HL-60 (cell line): ENCODE data around the gene MLLT1.

Source experiments
- DNase-seq, 2 experiments: peaks; one replicate each; pipeline ENCODE4 v3.0.0-alpha.2; 2010 to 2020; ENCODE audit warnings: low read depth in 1 of 2, low spot score in 1 of 2
- H3K27ac ChIP-seq: fragments of 250-450 bp; sonication (Bioruptor Pico); replicated peaks from 2 replicates; pipeline ENCODE4 v1.5.1; 2020; ENCODE audit warnings: mild to moderate bottlenecking, moderate library complexity
- H3K27me3 ChIP-seq: fragments of 250-450 bp; sonication (Bioruptor Pico); 2 replicates; pipeline ENCODE4 v1.5.1; 2021; ENCODE audit warnings: mild to moderate bottlenecking, moderate library complexity; ENCODE audit not compliant: insufficient read depth, poor library complexity, severe bottlenecking
- H3K4me3 ChIP-seq: replicated peaks from 2 replicates; pipeline ENCODE4 v1.5.1; 2011; ENCODE audit warnings: mild to moderate bottlenecking, control low read depth, low read length; ENCODE audit not compliant: insufficient read depth
- GABPA ChIP-seq: IDR thresholded peaks from 2 replicates; pipeline ENCODE4 v1.6.1; 2012; ENCODE audit warnings: low read depth
- POLR2AphosphoS5 ChIP-seq: IDR thresholded peaks from 2 replicates; pipeline ENCODE4 v1.6.1; 2012; ENCODE audit warnings: low read depth
- SPI1 ChIP-seq: IDR thresholded peaks from 2 replicates; pipeline ENCODE4 v1.6.1; 2012; ENCODE audit warnings: low read depth, mild to moderate bottlenecking, borderline replicate concordance
- TF ChIP-seq, protein P1 (sequence below): IDR thresholded peaks from 2 replicates; pipeline ENCODE4 v1.6.1; 2012; ENCODE audit warnings: low read depth; ENCODE audit not compliant: insufficient replicate concordance
- TF ChIP-seq, protein P2 (sequence below): IDR thresholded peaks from one replicate; pipeline ENCODE4 v1.5.1; 2011; ENCODE audit warnings: low read length, control low read depth, inconsistent platforms; ENCODE audit not compliant: insufficient read depth

Gene MLLT1

DNA sequence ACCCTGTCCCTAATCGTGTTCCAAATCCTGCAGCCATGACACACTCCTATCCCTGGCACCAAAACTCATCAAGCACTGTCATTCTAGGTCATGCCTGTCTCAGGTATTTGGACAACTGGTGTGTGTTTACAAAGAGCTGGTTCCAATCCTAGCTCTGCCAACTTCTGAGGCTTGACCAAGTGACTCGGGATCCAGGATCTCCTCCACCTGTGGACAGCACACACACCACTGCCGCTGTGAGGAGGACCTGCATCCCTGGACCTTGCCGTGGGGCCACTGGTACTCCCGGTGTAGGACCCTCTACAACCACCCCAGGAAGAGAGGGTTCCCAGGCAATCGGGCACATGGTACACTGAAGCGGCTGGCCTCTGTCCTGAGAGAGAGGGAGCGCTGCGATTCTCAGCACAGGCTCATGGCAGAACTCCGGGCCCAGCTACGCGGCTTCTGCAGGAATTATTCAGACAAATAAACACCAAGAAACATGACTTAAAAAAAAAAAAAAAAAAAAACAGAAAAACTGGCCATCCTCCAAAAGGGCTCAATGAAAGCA is 20.4 kb downstream of the MLLT1 start:
- Histone ChIP-seq H3K4me3 (no peak overlapping the region), H3K27ac (no peak overlapping the region), H3K27me3 (no peaks in the 10 kb centered on the region)
- TF ChIP-seq, protein P1, sequence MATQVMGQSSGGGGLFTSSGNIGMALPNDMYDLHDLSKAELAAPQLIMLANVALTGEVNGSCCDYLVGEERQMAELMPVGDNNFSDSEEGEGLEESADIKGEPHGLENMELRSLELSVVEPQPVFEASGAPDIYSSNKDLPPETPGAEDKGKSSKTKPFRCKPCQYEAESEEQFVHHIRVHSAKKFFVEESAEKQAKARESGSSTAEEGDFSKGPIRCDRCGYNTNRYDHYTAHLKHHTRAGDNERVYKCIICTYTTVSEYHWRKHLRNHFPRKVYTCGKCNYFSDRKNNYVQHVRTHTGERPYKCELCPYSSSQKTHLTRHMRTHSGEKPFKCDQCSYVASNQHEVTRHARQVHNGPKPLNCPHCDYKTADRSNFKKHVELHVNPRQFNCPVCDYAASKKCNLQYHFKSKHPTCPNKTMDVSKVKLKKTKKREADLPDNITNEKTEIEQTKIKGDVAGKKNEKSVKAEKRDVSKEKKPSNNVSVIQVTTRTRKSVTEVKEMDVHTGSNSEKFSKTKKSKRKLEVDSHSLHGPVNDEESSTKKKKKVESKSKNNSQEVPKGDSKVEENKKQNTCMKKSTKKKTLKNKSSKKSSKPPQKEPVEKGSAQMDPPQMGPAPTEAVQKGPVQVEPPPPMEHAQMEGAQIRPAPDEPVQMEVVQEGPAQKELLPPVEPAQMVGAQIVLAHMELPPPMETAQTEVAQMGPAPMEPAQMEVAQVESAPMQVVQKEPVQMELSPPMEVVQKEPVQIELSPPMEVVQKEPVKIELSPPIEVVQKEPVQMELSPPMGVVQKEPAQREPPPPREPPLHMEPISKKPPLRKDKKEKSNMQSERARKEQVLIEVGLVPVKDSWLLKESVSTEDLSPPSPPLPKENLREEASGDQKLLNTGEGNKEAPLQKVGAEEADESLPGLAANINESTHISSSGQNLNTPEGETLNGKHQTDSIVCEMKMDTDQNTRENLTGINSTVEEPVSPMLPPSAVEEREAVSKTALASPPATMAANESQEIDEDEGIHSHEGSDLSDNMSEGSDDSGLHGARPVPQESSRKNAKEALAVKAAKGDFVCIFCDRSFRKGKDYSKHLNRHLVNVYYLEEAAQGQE, result no peak
- TF ChIP-seq, protein P2, sequence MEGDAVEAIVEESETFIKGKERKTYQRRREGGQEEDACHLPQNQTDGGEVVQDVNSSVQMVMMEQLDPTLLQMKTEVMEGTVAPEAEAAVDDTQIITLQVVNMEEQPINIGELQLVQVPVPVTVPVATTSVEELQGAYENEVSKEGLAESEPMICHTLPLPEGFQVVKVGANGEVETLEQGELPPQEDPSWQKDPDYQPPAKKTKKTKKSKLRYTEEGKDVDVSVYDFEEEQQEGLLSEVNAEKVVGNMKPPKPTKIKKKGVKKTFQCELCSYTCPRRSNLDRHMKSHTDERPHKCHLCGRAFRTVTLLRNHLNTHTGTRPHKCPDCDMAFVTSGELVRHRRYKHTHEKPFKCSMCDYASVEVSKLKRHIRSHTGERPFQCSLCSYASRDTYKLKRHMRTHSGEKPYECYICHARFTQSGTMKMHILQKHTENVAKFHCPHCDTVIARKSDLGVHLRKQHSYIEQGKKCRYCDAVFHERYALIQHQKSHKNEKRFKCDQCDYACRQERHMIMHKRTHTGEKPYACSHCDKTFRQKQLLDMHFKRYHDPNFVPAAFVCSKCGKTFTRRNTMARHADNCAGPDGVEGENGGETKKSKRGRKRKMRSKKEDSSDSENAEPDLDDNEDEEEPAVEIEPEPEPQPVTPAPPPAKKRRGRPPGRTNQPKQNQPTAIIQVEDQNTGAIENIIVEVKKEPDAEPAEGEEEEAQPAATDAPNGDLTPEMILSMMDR, result no peak
- TF ChIP-seq GABPA, result no peak
- TF ChIP-seq SPI1, result no peak
- TF ChIP-seq POLR2AphosphoS5, result no peak
- DNase-seq, result no peak

DNA sequence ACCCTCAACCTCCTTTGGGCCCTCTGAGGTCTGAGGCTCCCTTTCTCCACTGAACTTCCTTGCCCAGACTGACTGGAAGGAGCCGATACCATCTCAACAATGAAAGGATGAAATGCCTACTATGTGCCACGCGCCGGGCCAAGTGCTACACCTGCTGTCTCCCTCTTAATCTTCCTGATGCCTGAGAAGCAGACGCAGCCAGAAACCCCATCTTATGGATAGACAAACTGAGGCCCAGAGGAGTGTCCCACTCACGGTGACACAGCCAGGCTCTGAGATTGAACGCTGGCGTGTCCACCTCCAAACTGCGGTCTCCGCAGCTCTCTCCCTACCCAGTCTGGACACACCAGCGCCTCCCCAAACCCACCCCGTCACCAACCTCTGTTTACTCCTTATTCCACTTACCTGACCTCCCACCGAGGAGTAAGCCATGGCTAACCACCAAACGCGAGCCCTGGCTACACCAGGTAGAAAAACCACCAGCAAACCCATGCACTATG is 20.9 kb downstream of the MLLT1 start:
- TF ChIP-seq SPI1, result no peak
- TF ChIP-seq, protein P2, result no peak
- TF ChIP-seq GABPA, result no peak
- TF ChIP-seq POLR2AphosphoS5, result no peak
- TF ChIP-seq, protein P1, result no peak
- Histone ChIP-seq H3K27me3 (no peaks in the 10 kb centered on the region), H3K27ac (no peak overlapping the region), H3K4me3 (no peak overlapping the region)
- DNase-seq, result no peak

DNA sequence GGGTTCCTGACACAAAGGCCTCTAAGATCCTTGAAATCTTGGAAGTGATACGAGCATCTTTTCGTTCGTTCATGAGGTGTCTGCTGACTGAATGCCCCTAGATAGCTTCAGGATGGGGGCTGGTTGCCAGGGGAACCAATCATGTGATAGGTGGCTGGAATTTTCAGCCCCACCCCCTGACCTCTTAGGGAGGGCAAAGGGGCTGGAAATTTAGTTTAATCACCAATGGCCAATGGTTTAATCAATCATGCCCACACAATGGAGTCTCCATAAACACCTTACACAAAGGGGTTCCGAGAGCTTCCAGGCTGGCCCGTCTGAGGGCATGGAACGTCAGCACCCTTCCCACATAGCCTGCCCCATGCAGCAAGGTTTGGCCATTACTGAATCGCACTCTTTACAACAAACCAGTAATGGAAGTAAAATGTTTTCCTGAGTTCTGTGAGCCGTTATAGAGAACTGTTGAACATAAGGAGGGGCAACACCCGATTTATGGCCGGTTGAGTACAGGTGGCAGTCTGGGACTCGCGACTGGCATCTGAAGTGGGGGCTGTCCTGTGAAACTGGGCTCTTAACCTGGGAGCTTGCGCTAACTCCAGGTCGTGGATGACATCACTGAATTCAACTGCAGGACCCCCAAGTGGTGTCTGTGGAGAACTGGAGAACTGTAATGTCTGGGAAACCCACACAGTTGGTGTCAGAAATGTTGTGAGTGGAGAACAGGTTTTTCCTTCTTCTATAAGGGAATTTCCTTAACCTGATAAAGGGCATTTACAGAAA is 25.6 kb downstream of the MLLT1 start:
- no peak for DNase-seq
- H3K27ac ChIP-seq, result no peak overlapping the region
- TF ChIP-seq, protein P1, result no peak
- TF ChIP-seq SPI1 (no peak), POLR2AphosphoS5 (no peak), GABPA (no peak)
- TF ChIP-seq, protein P2, result no peak
- H3K27me3 ChIP-seq, result no peaks in the 10 kb centered on the region
- H3K4me3 ChIP-seq, result no peak overlapping the region
